Spinal cord (tissue), 10 donors: ENCODE results near the gene EME1. TPM values are rescaled to one million over a fixed set of nuclear protein-coding genes. Genes with fewer than 3 reads are reported as not detected.
A peak's percentile ranks its signal among the peaks of the same experiment; 100 is the strongest.
"Not testable (repeated sequence)": the region's sequence is repeated elsewhere in the genome, so short reads cannot be mapped to it uniquely, and the experiment has no call there.

Experiments
- DNase-seq, 6 donors: peaks; one replicate each; pipeline versions ENCODE4 v3.0.0 to v3.0.0-alpha.2; 2013 to 2015; ENCODE audit warnings: low spot score in 6 of 6, low read depth in 4 of 6
- H3K27ac ChIP-seq: one replicate; pipeline ENCODE4 v1.5.1; 2013; ENCODE audit warnings: low read depth, low read length, control low read depth
- H3K27me3 ChIP-seq: one replicate; pipeline ENCODE4 v1.6.1; 2013; ENCODE audit warnings: low read length; ENCODE audit not compliant: control insufficient read depth, insufficient read depth
- H3K36me3 ChIP-seq: one replicate; pipeline ENCODE4 v1.6.1; 2013; ENCODE audit warnings: low read length; ENCODE audit not compliant: control insufficient read depth, insufficient read depth
- H3K4me1 ChIP-seq: one replicate; pipeline ENCODE4 v1.6.1; 2013; ENCODE audit warnings: low read length; ENCODE audit not compliant: control insufficient read depth, insufficient read depth
- H3K4me3 ChIP-seq: one replicate; pipeline ENCODE4 v1.5.1; 2013; ENCODE audit warnings: low read depth, low read length, control low read depth
- H3K9me3 ChIP-seq: one replicate; pipeline ENCODE4 v1.6.1; 2013; ENCODE audit warnings: low read length; ENCODE audit not compliant: control insufficient read depth, insufficient read depth
- WGBS: methylation state at CpG from one replicate; pipeline ENCODE4 v1.1.5; 2013; ENCODE audit warnings: missing lambda C conversion rate; ENCODE audit not compliant: insufficient coverage; 5-methylcytosine and 5-hydroxymethylcytosine counted together
- polyA plus RNA-seq, 2 donors: library from polyadenylated mRNA; unstranded; fragments of 120-200 nt; gene quantifications; one replicate each; pipeline ENCODE4 v1.2.1, GENCODE V29; 2013; ENCODE audit not compliant: insufficient read length in 2 of 2
- total RNA-seq, 2 donors: library from RNA; depleted of rRNA in 1 of 2; stranded (reverse); fragments of 120-200 nt in 1 of 2; fragments of >200 nt in 1 of 2; gene quantifications; one replicate each; pipeline versions ENCODE4 v1.2.3 to v1.2.4, GENCODE V29; 2013 to 2014
- donor health status: healthy.

The EME1 gene
- total and polyA plus RNA-seq, 4 donors: 3.1 to 7.5 (median 6.1) TPM

DNA sequence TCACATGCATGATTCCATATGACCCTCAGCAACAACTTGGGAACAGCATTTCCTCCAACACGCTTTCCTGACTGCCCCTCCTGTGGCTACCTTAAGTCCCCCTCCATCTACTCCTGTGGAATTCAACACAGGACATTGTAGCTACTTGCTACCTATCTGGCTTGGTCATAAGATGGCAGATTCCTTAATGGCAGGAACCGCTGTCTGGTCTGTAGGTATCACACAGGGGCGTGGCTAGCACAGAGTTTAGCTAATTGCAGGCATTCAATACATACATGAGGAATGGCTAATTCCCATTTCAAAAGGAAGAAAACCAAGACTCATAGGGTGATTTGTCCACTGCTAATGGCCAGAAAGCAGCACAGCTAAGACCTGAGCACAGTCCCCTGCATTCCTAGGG, 15.7 kb downstream of the EME1 start:
- Histone ChIP-seq H3K27ac (no peak overlapping the region), H3K4me3 (no peak overlapping the region), H3K36me3 (peaks cover 83% of the 10 kb centered on the region), H3K27me3 (no peaks in the 10 kb centered on the region), H3K9me3 (no peaks in the 10 kb centered on the region), H3K4me1 (no peaks in the 10 kb centered on the region)
- DNase-seq: no peak
- WGBS: 95% methylated on average over 2 of the region's 3 CpGs

DNA sequence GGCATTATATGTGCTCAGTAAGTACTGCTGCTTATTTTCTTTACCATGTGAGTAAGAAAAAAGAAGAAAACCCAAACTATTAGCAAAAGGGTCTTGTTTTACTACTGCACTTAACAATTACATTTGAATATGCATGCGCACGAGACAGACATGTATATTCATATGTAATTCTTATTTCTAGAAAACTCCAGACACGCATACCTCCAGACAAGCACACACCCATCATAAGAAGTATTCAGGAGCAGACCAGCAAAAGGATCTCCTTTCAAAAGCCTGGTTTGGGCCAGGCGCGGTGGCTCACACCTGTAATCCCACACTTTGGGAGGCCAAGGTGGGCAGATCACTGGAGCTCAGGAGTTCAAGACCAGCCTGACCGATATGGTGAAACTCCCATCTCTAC, 16.5 kb downstream of the EME1 start:
- Histone ChIP-seq H3K27ac (no peak overlapping the region), H3K27me3 (no peaks in the 10 kb centered on the region), H3K9me3 (no peaks in the 10 kb centered on the region), H3K36me3 (peaks cover 81% of the 10 kb centered on the region), H3K4me1 (no peaks in the 10 kb centered on the region), H3K4me3 (no peak overlapping the region)
- WGBS: 100% methylated on average over 1 of the region's 6 CpGs
- DNase-seq: no peak

DNA sequence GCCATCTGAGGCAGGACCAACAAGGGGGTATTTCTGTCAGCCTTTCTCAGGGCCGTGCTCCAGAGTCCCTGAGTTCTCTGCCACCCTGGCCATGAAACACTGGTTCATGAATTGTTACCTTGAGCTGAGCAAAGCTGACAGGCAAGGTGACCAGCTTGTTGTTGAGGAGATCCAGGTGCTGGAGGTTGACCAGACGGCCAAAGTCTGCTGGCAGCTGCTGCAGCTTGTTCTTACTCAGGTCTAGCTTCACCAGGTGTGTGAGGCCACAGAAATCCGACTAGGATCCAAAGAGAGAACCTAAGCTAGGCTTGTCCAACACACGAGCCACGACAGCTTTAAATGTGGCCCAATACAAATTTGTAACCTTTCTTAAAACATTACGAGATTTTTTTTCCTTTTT, 19.6 kb downstream of the EME1 start:
- Histone ChIP-seq H3K9me3 (no peaks in the 10 kb centered on the region), H3K27me3 (no peaks in the 10 kb centered on the region), H3K4me3 (no peak overlapping the region), H3K36me3 (peaks cover 57% of the 10 kb centered on the region), H3K4me1 (peaks cover 15% of the 10 kb centered on the region), H3K27ac (no peak overlapping the region)
- 97% methylated on average over 6 of the region's 6 CpGs for WGBS
- DNase-seq: no peak

DNA sequence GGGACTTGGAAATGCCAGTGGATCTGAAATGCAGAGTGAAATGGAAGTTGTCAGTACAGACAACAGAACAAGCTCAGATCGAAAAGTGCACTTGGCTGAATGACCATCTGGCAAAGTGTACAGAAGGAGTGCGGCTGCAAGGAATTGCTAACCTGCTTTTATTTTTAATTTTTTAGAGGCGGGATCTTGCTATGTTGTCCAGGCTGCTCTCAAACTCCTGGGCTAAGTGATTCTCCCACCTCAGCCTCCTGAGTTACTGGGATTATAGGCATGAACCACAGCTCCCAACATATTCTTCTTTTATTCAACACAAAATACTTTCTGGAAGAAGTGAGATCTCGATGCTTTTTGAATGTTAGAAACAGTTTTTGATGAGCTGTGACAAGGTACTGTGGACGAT, 20.7 kb downstream of the EME1 start:
- Histone ChIP-seq H3K9me3 (no peaks in the 10 kb centered on the region), H3K36me3 (peaks cover 47% of the 10 kb centered on the region), H3K4me3 (no peak overlapping the region), H3K27ac (no peak overlapping the region), H3K27me3 (no peaks in the 10 kb centered on the region), H3K4me1 (peaks cover 19% of the 10 kb centered on the region)
- DNase-seq: no peak
- WGBS: 89% methylated on average over 3 of the region's 5 CpGs

DNA sequence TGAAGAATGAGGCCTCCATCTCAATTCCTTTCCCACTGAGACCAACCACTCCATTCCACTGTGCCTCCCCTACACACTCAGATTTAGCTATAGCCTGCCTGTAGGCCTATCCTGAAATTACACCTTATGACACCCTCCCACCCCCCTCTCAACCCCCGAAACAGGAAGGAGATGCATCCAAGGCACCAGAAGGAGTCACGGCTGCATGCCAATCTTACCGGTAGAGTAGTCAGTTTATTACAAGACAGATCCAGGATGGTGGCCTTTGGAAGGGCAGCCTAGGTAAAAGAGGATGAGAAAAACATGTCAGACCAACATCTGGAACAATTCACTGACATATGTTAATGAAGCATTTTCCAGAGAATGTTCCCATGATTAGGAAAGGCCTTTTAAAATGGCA, 21.7 kb downstream of the EME1 start:
- Histone ChIP-seq H3K27me3 (no peaks in the 10 kb centered on the region), H3K4me3 (no peak overlapping the region), H3K4me1 (peaks cover 19% of the 10 kb centered on the region), H3K27ac (no peak overlapping the region), H3K9me3 (no peaks in the 10 kb centered on the region), H3K36me3 (peaks cover 39% of the 10 kb centered on the region)
- DNase-seq: no peak
- WGBS: no CpG with 5 or more reads among the region's 3 CpGs

DNA sequence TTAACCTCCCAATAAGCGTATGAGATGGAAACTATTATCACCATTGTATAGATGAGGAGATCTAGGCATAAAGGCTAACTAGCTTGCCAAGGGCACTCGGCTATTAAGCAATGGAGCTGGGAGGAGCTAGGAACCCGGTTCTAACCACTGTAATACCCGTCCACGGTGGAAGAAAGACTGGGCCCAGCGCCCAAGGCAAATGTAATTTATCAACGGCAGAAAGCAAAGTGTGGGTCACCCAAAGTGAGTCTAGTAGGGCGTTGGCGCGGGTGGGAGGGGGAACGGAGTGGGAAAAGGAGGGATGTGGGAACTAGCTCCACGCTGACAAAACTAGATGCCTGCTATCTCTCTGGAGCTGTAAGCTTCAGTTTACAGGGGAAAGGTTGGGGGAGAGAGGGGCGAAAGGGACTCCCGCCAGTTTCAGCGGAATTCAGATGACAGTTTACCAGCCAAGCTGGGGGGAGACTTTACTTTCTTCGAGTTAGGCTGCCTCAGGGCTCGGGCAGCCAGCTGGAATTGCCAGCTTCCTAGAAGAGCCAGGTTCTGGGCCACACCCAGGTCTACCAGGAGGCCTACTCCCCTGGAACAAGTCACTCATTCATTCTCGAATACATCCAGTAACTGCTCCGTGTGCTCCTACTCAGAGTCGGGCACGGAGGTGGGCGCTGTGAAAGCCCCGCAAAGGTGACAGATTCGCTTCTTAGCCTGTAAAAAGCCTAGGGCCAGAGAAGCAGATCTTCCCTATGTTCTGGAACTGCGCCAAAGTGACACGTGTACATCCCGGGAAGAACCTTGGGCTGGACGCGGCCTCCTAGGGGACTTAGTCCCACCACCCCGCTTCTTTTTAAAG, 23.5 kb downstream of the EME1 start:
- Histone ChIP-seq H3K27ac (peak overlapping the region; percentile 25), H3K9me3 (no peaks in the 10 kb centered on the region), H3K4me1 (peaks cover 19% of the 10 kb centered on the region), H3K36me3 (peaks cover 28% of the 10 kb centered on the region), H3K27me3 (no peaks in the 10 kb centered on the region), H3K4me3 (peak overlapping the region; percentile 91)
- peak in 2 of 6 donors; percentile 31 to 52 for DNase-seq
- WGBS: 7% methylated on average over 27 of the region's 30 CpGs

DNA sequence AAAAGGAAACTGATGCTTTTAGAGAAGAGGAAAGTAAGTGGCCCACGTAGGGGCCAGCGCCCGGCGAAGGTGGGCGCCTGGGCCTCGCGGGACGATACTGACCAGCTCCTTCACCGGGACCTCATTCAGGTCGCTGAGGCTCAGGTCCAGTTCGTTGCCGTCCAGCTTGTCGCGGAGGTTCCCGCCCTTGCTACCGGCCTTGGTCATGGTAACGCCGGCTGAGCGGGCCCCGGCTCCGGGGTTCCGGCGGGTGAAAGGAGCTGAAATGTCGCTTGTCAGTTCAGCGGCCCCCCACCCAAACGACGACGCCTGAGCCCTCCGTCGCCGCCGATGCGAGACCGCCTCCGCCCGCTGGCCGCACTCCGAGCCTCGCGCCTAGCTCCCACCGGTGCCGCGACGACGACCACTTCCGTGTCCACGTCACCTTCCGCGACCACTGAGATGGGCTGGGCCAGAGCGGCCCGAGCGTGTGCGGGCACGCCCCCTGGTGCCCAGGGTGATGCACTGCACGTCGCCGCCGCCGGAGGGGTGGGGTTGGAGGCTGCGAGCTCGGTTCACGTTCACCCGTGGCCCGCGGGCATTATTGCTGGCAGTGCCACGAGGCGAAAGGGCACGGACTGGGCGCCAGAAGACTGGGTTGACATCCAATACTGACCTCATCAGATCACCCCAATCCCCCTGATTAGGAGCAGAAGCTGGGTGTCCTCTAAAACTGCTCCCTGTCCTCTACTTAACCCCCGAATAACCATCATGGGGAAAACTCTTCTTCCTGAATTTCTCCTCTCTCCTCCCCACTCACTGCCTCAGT, 24.3 kb downstream of the EME1 start, which contains the start of gene LRRC59:
Gene LRRC59, minus strand, starts transcription at position 413 of the 808 bp plus-strand sequence. Its CDS starts 206 bp downstream, at position 207.
- peak within 1 kb of the TSS; percentile 91 for H3K4me3 ChIP-seq
- H3K36me3 ChIP-seq: peaks cover 20% of the 10 kb centered on the region
- H3K27me3 ChIP-seq: no peaks in the 10 kb centered on the region
- DNase-seq: peak; percentile 63 to 94 (median 74)
- H3K4me1 ChIP-seq: peaks cover 19% of the 10 kb centered on the region
- WGBS: under 1% methylated on average over 70 of the region's 70 CpGs
- peak within 1 kb of the TSS; percentile 25 for H3K27ac ChIP-seq
- no peaks in the 10 kb centered on the region for H3K9me3 ChIP-seq

DNA sequence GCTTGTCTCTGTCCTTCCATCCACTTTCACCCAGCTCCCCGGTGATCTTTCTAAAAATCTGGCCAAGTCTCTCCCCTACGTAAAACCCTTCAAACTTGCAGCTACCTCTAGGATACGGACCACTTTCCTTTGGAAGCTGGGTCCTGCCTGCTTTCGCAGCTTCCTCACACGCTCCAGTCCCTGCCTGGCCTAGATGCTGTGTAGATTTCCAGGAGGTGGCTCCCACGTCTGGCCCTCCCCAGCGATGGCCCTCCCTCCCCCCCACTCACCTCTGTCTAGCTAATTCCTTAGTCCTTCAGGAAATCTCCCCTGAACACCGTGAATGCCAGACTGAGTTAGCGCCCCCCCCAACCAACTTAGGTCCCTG, 24.9 kb downstream of the EME1 start:
- peaks cover 14% of the 10 kb centered on the region for H3K36me3 ChIP-seq
- no peaks in the 10 kb centered on the region for H3K27me3 ChIP-seq
- H3K4me1 ChIP-seq: peaks cover 19% of the 10 kb centered on the region
- H3K4me3 ChIP-seq: peak overlapping the region; percentile 91
- no peak for DNase-seq
- WGBS: 54% methylated on average over 9 of the region's 9 CpGs
- H3K27ac ChIP-seq: no peak overlapping the region
- H3K9me3 ChIP-seq: no peaks in the 10 kb centered on the region

DNA sequence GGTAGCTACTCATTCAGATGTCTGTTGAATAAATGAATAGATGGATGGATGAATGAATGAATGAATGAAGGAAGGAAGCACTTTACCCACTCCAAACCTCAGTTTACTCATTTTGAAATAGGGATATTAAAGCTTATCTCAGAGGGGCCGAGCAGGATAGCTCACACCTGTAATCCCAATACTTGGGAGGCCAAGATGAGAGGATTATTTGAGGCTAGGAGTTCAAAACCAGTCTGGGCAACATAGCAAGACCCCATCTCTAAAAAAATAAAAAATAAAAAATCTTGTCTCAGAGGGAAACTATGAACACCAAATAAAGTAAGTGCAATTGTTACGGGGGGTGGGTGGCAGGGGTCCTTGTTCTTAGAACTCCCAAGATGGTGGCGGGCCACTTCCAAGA, 25.6 kb downstream of the EME1 start:
- not testable (repeated sequence) for H3K36me3 ChIP-seq, H3K4me3 ChIP-seq, H3K27me3 ChIP-seq, H3K9me3 ChIP-seq, DNase-seq, H3K27ac ChIP-seq
- WGBS: 100% methylated on average over 2 of the region's 3 CpGs
- H3K4me1 ChIP-seq: peaks cover 19% of the 10 kb centered on the region
